ENCODE results near the gene NEK8. TPM values are rescaled to one million over a fixed set of nuclear protein-coding genes. Genes with fewer than 3 reads are reported as not detected.
"Not testable (repeated sequence)": the region's sequence is repeated elsewhere in the genome, so short reads cannot be mapped to it uniquely, and the experiment has no call there.

The NEK8 gene
- total RNA-seq, 4 donors from 2014 or later = 1.9 to 3.4 (median 2.5) TPM

GRCh38 chr17:28765038-28765437 lies 36.5 kb downstream of the NEK8 start:
- ATAC-seq (ENCODE audit: low FRiP score) (no peak), DNase-seq (ENCODE audit: low spot score) (no peak)
- no peak for TF ChIP-seq CTCF (IDR thresholded peaks at IDR 0.05)

GRCh38 chr17:28773736-28774135 lies 45.1 kb downstream of the NEK8 start:
- no peak for TF ChIP-seq CTCF (IDR thresholded peaks at IDR 0.05)
- ATAC-seq (ENCODE audit: low FRiP score) (no peak), DNase-seq (ENCODE audit: low spot score) (no peak)

GRCh38 chr17:28774206-28774605 lies 45.6 kb downstream of the NEK8 start:
- no peak for ATAC-seq (ENCODE audit: low FRiP score)
- DNase-seq (ENCODE audit: low spot score) = no peak

GRCh38 chr17:28777178-28777577 lies 48.6 kb downstream of the NEK8 start:
- no peak for TF ChIP-seq CTCF (IDR thresholded peaks at IDR 0.05)
- ATAC-seq (ENCODE audit: low FRiP score) = no peak
- no peak for DNase-seq (ENCODE audit: low spot score)

More at GRCh38 chr17:28774206-28774605, 45.6 kb downstream of the NEK8 start:
- TF ChIP-seq CTCF (IDR thresholded peaks at IDR 0.05) = no peak

GRCh38 chr17:28779601-28780000 lies 51.0 kb downstream of the NEK8 start:
- not testable (repeated sequence) for ATAC-seq (ENCODE audit: low FRiP score); DNase-seq (ENCODE audit: low spot score)

- TF ChIP-seq CTCF (IDR thresholded peaks at IDR 0.05) = no peak
- no peak for DNase-seq (ENCODE audit: low spot score)
- ATAC-seq (ENCODE audit: low FRiP score) = no peak
These were observed 54.6 kb downstream of the NEK8 start for GRCh38 chr17:28783161-28783560.

GRCh38 chr17:28788100-28788499 lies 59.5 kb downstream of the NEK8 start:
- ATAC-seq (ENCODE audit: low FRiP score) (no peak), DNase-seq (ENCODE audit: low spot score) (no peak)
- no peak for TF ChIP-seq CTCF (IDR thresholded peaks at IDR 0.05)

Small RNAs within 50 kb of the gene (small RNA-seq; reads per million reads assigned to genes)
- gene SNORD42A = not detected
- not detected for gene SNORD42B
- not detected for gene SNORD4A
- not detected for gene SNORD4B

Other genes starting within 250 kb of the NEK8 start
- gene FOXN1, start 222.4 kb upstream of the NEK8 start, total RNA-seq = not detected
- gene UNC119, start 176.2 kb upstream of the NEK8 start, total RNA-seq = 10 to 100 TPM; 16.8 to 32.6 (median 24.6) TPM
- gene PIGS, start 157.3 kb upstream of the NEK8 start, total RNA-seq = 10 to 100 TPM; 33.1 to 55.5 (median 45.2) TPM
- 10 to 100 TPM; 17.3 to 83.0 (median 33.6) TPM for gene ALDOC, start 151.9 kb upstream of the NEK8 start, total RNA-seq
- 10 to 100 TPM in 1 of 4 donors, 1 to 10 TPM in 2, under 1 TPM in 1; 0.50 to 12.0 (median 4.5) TPM for gene SPAG5, start 129.8 kb upstream of the NEK8 start, total RNA-seq
- 10 to 100 TPM in 1 of 4 donors, 1 to 10 TPM in 3; 3.6 to 10.6 (median 8.0) TPM for gene RSKR, start 114.6 kb upstream of the NEK8 start, total RNA-seq
- gene BLTP2, start 83.6 kb upstream of the NEK8 start, total RNA-seq = 100 to 1,000 TPM; 113 to 141 (median 121) TPM
- 10 to 100 TPM; 38.2 to 44.4 (median 41.5) TPM for gene SDF2, start 66.9 kb upstream of the NEK8 start, total RNA-seq
- 10 to 100 TPM; 51.9 to 98.8 (median 63.1) TPM for gene SUPT6H, start 66.6 kb upstream of the NEK8 start, total RNA-seq
- gene PROCA1, start 16.9 kb upstream of the NEK8 start, total RNA-seq = 1 to 10 TPM; 1.2 to 6.0 (median 1.8) TPM
- gene RAB34, start 10.9 kb upstream of the NEK8 start, total RNA-seq = 100 to 1,000 TPM in 2 of 4 donors, 10 to 100 TPM in 2; 90.4 to 112 (median 101) TPM
- 100 to 1,000 TPM; 568 to 719 (median 636) TPM for gene RPL23A, start 8.8 kb upstream of the NEK8 start, total RNA-seq
- 1 to 10 TPM in 3 of 4 donors, not detected in 1; 2.1 to 5.2 (median 3.6) TPM for gene TLCD1, start 2.6 kb upstream of the NEK8 start, total RNA-seq
- gene TRAF4, start 15.2 kb downstream of the NEK8 start, total RNA-seq = 10 to 100 TPM in 2 of 4 donors, 1 to 10 TPM in 2; 8.4 to 66.7 (median 30.7) TPM
- 10 to 100 TPM; 12.2 to 19.0 (median 14.0) TPM for gene FAM222B, start 114.0 kb downstream of the NEK8 start, total RNA-seq
- gene ERAL1, start 126.2 kb downstream of the NEK8 start, total RNA-seq = 10 to 100 TPM; 21.3 to 35.9 (median 27.8) TPM
- 10 to 100 TPM; 51.1 to 95.0 (median 68.3) TPM for gene FLOT2, start 168.9 kb downstream of the NEK8 start, total RNA-seq
- gene DHRS13, start 174.3 kb downstream of the NEK8 start, total RNA-seq = 10 to 100 TPM in 1 of 4 donors, 1 to 10 TPM in 3; 5.0 to 11.3 (median 6.3) TPM
- gene PHF12, start 222.7 kb downstream of the NEK8 start, total RNA-seq = 10 to 100 TPM; 15.6 to 47.1 (median 27.6) TPM